Smooth muscle cell (in vitro differentiated cells): ENCODE measurements around the gene ALPP. TPM values are rescaled to one million over a fixed set of nuclear protein-coding genes. Genes with fewer than 3 reads are reported as not detected.

Experiments
- DNase-seq: peaks from one replicate; lab custom pipeline; 2025; ENCODE audit not compliant: unreplicated experiment; lab: John Stamatoyannopoulos, UW
- H2AFZ ChIP-seq: fragments of 200-600 bp; sonication (generic); 2 replicates; pipeline ENCODE4 v1.6.0; 2016; ENCODE audit warnings: antibody characterized with exemption, low read depth, mild to moderate bottlenecking
- H3F3A ChIP-seq: fragments of 200-600 bp; sonication (generic); 2 replicates; pipeline ENCODE4 v1.6.0; 2017; ENCODE audit warnings: antibody characterized with exemption, low read depth
- H3K27ac ChIP-seq: fragments of 200-600 bp; sonication (generic); 2 replicates; pipeline ENCODE4 v1.5.1; 2016; ENCODE audit warnings: low read depth, mild to moderate bottlenecking
- H3K27me3 ChIP-seq: fragments of 200-600 bp; sonication (generic); 2 replicates; pipeline ENCODE4 v1.6.1; 2016; ENCODE audit warnings: low read depth, mild to moderate bottlenecking
- H3K36me3 ChIP-seq: fragments of 200-600 bp; sonication (generic); 2 replicates; pipeline ENCODE4 v1.5.1; 2016; ENCODE audit warnings: low read depth
- H3K4me1 ChIP-seq: fragments of 200-600 bp; sonication (generic); 2 replicates; pipeline ENCODE4 v1.5.1; 2016; ENCODE audit warnings: low read depth
- H3K4me2 ChIP-seq: fragments of 200-600 bp; sonication (generic); 2 replicates; pipeline ENCODE4 v1.6.0; 2016; ENCODE audit warnings: mild to moderate bottlenecking
- H3K4me3 ChIP-seq: fragments of 200-600 bp; sonication (generic); 2 replicates; pipeline ENCODE4 v1.5.1; 2016; ENCODE audit warnings: mild to moderate bottlenecking
- H3K79me2 ChIP-seq: fragments of 200-600 bp; sonication (generic); 2 replicates; pipeline ENCODE4 v1.6.0; 2016; ENCODE audit warnings: low read depth, mild to moderate bottlenecking
- H3K9ac ChIP-seq: fragments of 200-600 bp; sonication (generic); 2 replicates; pipeline ENCODE4 v1.6.0; 2016; ENCODE audit warnings: low read depth
- H3K9me3 ChIP-seq: fragments of 200-600 bp; sonication (generic); replicated peaks from 2 replicates; pipeline ENCODE4 v1.5.1; 2016; ENCODE audit warnings: low read depth
- H4K20me1 ChIP-seq: fragments of 200-600 bp; sonication (generic); 2 replicates; pipeline ENCODE4 v1.6.0; 2016; ENCODE audit warnings: low read depth
- CTCF ChIP-seq: fragments of 200-600 bp; sonication (generic); IDR thresholded peaks from 2 replicates; pipeline ENCODE4 v1.5.1; 2017; ENCODE audit warnings: borderline replicate concordance, mild to moderate bottlenecking, antibody characterized with exemption; ENCODE audit not compliant: insufficient read depth, poor library complexity, severe bottlenecking
- WGBS: methylation state at CpG from one replicate; pipeline ENCODE4 v1.1.7; 2016; ENCODE audit warnings: low lambda C conversion rate; 5-methylcytosine and 5-hydroxymethylcytosine counted together
- polyA plus RNA-seq: library from polyadenylated mRNA; unstranded; fragments of >200 nt; fragmentation: Nextera tagmentation; extraction: Ambion mirVana; gene quantifications from 2 replicates; pipeline ENCODE4 v1.2.1, GENCODE V29; 2016
- total RNA-seq: library from RNA; depleted of rRNA; stranded (reverse); fragments of >200 nt; gene quantifications from 2 replicates; pipeline ENCODE4 v1.2.3, GENCODE V29; 2014

ALPP gene
- total and polyA plus RNA-seq, 2 experiments from 2014 or later: 0.22 TPM; not detected in 1

GRCh38 chr2:232387451-232388171 is 9.1 kb downstream of the ALPP start:
- TF ChIP-seq CTCF: no peak
- Histone ChIP-seq H3K36me3 (no peaks in the 10 kb centered on the region), H3K79me2 (no peaks in the 10 kb centered on the region), H4K20me1 (no peaks in the 10 kb centered on the region), H3K27me3 (peaks cover 11% of the 10 kb centered on the region), H3K4me3 (peak overlapping the region; percentile 16), H2AFZ (no peak overlapping the region), H3K9ac (no peak overlapping the region), H3K4me2 (peak overlapping the region; percentile 68), H3K27ac (no peak overlapping the region), H3F3A (peaks cover 7% of the 10 kb centered on the region), H3K4me1 (peaks cover 15% of the 10 kb centered on the region), H3K9me3 (no peaks in the 10 kb centered on the region)
- DNase-seq: no peak
- 38% methylated on average over 46 of the region's 50 CpGs for WGBS

- no peak overlapping the region for H2AFZ ChIP-seq
- H3K27me3 ChIP-seq: peaks cover 11% of the 10 kb centered on the region
- H3K4me1 ChIP-seq: peaks cover 15% of the 10 kb centered on the region
- H3K4me2 ChIP-seq: peak overlapping the region; percentile 67
- TF ChIP-seq CTCF: no peak
- H3K9ac ChIP-seq: no peak overlapping the region
- H3K9me3 ChIP-seq: no peaks in the 10 kb centered on the region
- H3K27ac ChIP-seq: no peak overlapping the region
- no peaks in the 10 kb centered on the region for H3K79me2 ChIP-seq
- H4K20me1 ChIP-seq: no peaks in the 10 kb centered on the region
- no peaks in the 10 kb centered on the region for H3K36me3 ChIP-seq
- no peak overlapping the region for H3K4me3 ChIP-seq
- H3F3A ChIP-seq: peaks cover 7% of the 10 kb centered on the region
- 44% methylated on average over 42 of the region's 42 CpGs for WGBS
- no peak for DNase-seq
Measured at GRCh38 chr2:232388324-232388891, 9.9 kb downstream of the ALPP start.

- no peak for TF ChIP-seq CTCF
- H3K27me3 ChIP-seq: peaks cover 11% of the 10 kb centered on the region
- no peaks in the 10 kb centered on the region for H3K36me3 ChIP-seq
- peak overlapping the region; percentile 37 for H3K9ac ChIP-seq
- H3K9me3 ChIP-seq: no peaks in the 10 kb centered on the region
- no peaks in the 10 kb centered on the region for H4K20me1 ChIP-seq
- no peak overlapping the region for H2AFZ ChIP-seq
- H3F3A ChIP-seq: peaks cover 7% of the 10 kb centered on the region
- H3K4me2 ChIP-seq: peak overlapping the region; percentile 55
- DNase-seq: no peak
- 16% methylated on average over 6 of the region's 6 CpGs for WGBS
- no peaks in the 10 kb centered on the region for H3K79me2 ChIP-seq
- peaks cover 15% of the 10 kb centered on the region for H3K4me1 ChIP-seq
- H3K4me3 ChIP-seq: no peak overlapping the region
- peak overlapping the region; percentile 61 for H3K27ac ChIP-seq
Measured at GRCh38 chr2:232389327-232389726, 10.8 kb downstream of the ALPP start.
